Smooth muscle cell (in vitro differentiated cells): ENCODE measurements around the gene WSCD2. TPM values are rescaled to one million over a fixed set of nuclear protein-coding genes. Genes with fewer than 3 reads are reported as not detected.

Experiments
- DNase-seq: peaks from one replicate; lab custom pipeline; 2025; ENCODE audit not compliant: unreplicated experiment; lab: John Stamatoyannopoulos, UW
- H2AFZ ChIP-seq: fragments of 200-600 bp; sonication (generic); 2 replicates; pipeline ENCODE4 v1.6.0; 2016; ENCODE audit warnings: antibody characterized with exemption, low read depth, mild to moderate bottlenecking
- H3F3A ChIP-seq: fragments of 200-600 bp; sonication (generic); 2 replicates; pipeline ENCODE4 v1.6.0; 2017; ENCODE audit warnings: antibody characterized with exemption, low read depth
- H3K27ac ChIP-seq: fragments of 200-600 bp; sonication (generic); 2 replicates; pipeline ENCODE4 v1.5.1; 2016; ENCODE audit warnings: low read depth, mild to moderate bottlenecking
- H3K27me3 ChIP-seq: fragments of 200-600 bp; sonication (generic); 2 replicates; pipeline ENCODE4 v1.6.1; 2016; ENCODE audit warnings: low read depth, mild to moderate bottlenecking
- H3K36me3 ChIP-seq: fragments of 200-600 bp; sonication (generic); 2 replicates; pipeline ENCODE4 v1.5.1; 2016; ENCODE audit warnings: low read depth
- H3K4me1 ChIP-seq: fragments of 200-600 bp; sonication (generic); 2 replicates; pipeline ENCODE4 v1.5.1; 2016; ENCODE audit warnings: low read depth
- H3K4me2 ChIP-seq: fragments of 200-600 bp; sonication (generic); 2 replicates; pipeline ENCODE4 v1.6.0; 2016; ENCODE audit warnings: mild to moderate bottlenecking
- H3K4me3 ChIP-seq: fragments of 200-600 bp; sonication (generic); 2 replicates; pipeline ENCODE4 v1.5.1; 2016; ENCODE audit warnings: mild to moderate bottlenecking
- H3K79me2 ChIP-seq: fragments of 200-600 bp; sonication (generic); 2 replicates; pipeline ENCODE4 v1.6.0; 2016; ENCODE audit warnings: low read depth, mild to moderate bottlenecking
- H3K9ac ChIP-seq: fragments of 200-600 bp; sonication (generic); 2 replicates; pipeline ENCODE4 v1.6.0; 2016; ENCODE audit warnings: low read depth
- H3K9me3 ChIP-seq: fragments of 200-600 bp; sonication (generic); replicated peaks from 2 replicates; pipeline ENCODE4 v1.5.1; 2016; ENCODE audit warnings: low read depth
- H4K20me1 ChIP-seq: fragments of 200-600 bp; sonication (generic); 2 replicates; pipeline ENCODE4 v1.6.0; 2016; ENCODE audit warnings: low read depth
- WGBS: methylation state at CpG from one replicate; pipeline ENCODE4 v1.1.7; 2016; ENCODE audit warnings: low lambda C conversion rate; 5-methylcytosine and 5-hydroxymethylcytosine counted together
- polyA plus RNA-seq: library from polyadenylated mRNA; unstranded; fragments of >200 nt; fragmentation: Nextera tagmentation; extraction: Ambion mirVana; gene quantifications from 2 replicates; pipeline ENCODE4 v1.2.1, GENCODE V29; 2016
- total RNA-seq: library from RNA; depleted of rRNA; stranded (reverse); fragments of >200 nt; gene quantifications from 2 replicates; pipeline ENCODE4 v1.2.3, GENCODE V29; 2014
- TF ChIP-seq, protein P1 (sequence below): fragments of 200-600 bp; sonication (generic); IDR thresholded peaks from 2 replicates; pipeline ENCODE4 v1.5.1; 2017; ENCODE audit warnings: borderline replicate concordance, mild to moderate bottlenecking, antibody characterized with exemption; ENCODE audit not compliant: insufficient read depth, poor library complexity, severe bottlenecking

The WSCD2 gene
- total and polyA plus RNA-seq, 2 experiments from 2014 or later = 0.13 TPM

- H4K20me1 ChIP-seq = no peaks in the 10 kb centered on the region
- H3K9ac ChIP-seq = no peak overlapping the region
- 87% methylated on average over 2 of the region's 2 CpGs for WGBS
- H2AFZ ChIP-seq = no peak overlapping the region
- no peak overlapping the region for H3K4me2 ChIP-seq
- H3K9me3 ChIP-seq = no peaks in the 10 kb centered on the region
- H3K4me3 ChIP-seq = no peak overlapping the region
- no peaks in the 10 kb centered on the region for H3K36me3 ChIP-seq
- H3K79me2 ChIP-seq = no peaks in the 10 kb centered on the region
- no peaks in the 10 kb centered on the region for H3F3A ChIP-seq
- TF ChIP-seq, protein P1, sequence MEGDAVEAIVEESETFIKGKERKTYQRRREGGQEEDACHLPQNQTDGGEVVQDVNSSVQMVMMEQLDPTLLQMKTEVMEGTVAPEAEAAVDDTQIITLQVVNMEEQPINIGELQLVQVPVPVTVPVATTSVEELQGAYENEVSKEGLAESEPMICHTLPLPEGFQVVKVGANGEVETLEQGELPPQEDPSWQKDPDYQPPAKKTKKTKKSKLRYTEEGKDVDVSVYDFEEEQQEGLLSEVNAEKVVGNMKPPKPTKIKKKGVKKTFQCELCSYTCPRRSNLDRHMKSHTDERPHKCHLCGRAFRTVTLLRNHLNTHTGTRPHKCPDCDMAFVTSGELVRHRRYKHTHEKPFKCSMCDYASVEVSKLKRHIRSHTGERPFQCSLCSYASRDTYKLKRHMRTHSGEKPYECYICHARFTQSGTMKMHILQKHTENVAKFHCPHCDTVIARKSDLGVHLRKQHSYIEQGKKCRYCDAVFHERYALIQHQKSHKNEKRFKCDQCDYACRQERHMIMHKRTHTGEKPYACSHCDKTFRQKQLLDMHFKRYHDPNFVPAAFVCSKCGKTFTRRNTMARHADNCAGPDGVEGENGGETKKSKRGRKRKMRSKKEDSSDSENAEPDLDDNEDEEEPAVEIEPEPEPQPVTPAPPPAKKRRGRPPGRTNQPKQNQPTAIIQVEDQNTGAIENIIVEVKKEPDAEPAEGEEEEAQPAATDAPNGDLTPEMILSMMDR = no peak
- no peaks in the 10 kb centered on the region for H3K4me1 ChIP-seq
- H3K27ac ChIP-seq = no peak overlapping the region
- no peaks in the 10 kb centered on the region for H3K27me3 ChIP-seq
- no peak for DNase-seq
These were observed 7.2 kb upstream of the WSCD2 start for GRCh38 chr12:108121728-108122471.

- Histone ChIP-seq H3K4me2 (no peak overlapping the region), H3K4me3 (no peak overlapping the region), H3K36me3 (no peaks in the 10 kb centered on the region), H3K9me3 (no peaks in the 10 kb centered on the region), H3K27me3 (no peaks in the 10 kb centered on the region), H3K27ac (no peak overlapping the region), H2AFZ (no peak overlapping the region), H3K79me2 (no peaks in the 10 kb centered on the region), H3K4me1 (no peaks in the 10 kb centered on the region), H3F3A (no peaks in the 10 kb centered on the region), H3K9ac (no peak overlapping the region), H4K20me1 (no peaks in the 10 kb centered on the region)
- TF ChIP-seq, protein P1 = no peak
- no peak for DNase-seq
- 81% methylated on average over 2 of the region's 2 CpGs for WGBS
These were observed 6.4 kb upstream of the WSCD2 start for GRCh38 chr12:108122644-108123043.

- TF ChIP-seq, protein P1 = no peak
- 80% methylated on average over 6 of the region's 6 CpGs for WGBS
- no peak overlapping the region for H3K4me2 ChIP-seq
- H3K9me3 ChIP-seq = no peaks in the 10 kb centered on the region
- peaks cover 3% of the 10 kb centered on the region for H3K27me3 ChIP-seq
- no peak overlapping the region for H2AFZ ChIP-seq
- H4K20me1 ChIP-seq = no peaks in the 10 kb centered on the region
- H3K9ac ChIP-seq = no peak overlapping the region
- H3K27ac ChIP-seq = no peak overlapping the region
- H3K4me1 ChIP-seq = no peaks in the 10 kb centered on the region
- H3F3A ChIP-seq = no peaks in the 10 kb centered on the region
- no peaks in the 10 kb centered on the region for H3K79me2 ChIP-seq
- H3K4me3 ChIP-seq = no peak overlapping the region
- no peaks in the 10 kb centered on the region for H3K36me3 ChIP-seq
- DNase-seq = no peak
These were observed 5.7 kb upstream of the WSCD2 start for GRCh38 chr12:108123402-108123801.

DNA sequence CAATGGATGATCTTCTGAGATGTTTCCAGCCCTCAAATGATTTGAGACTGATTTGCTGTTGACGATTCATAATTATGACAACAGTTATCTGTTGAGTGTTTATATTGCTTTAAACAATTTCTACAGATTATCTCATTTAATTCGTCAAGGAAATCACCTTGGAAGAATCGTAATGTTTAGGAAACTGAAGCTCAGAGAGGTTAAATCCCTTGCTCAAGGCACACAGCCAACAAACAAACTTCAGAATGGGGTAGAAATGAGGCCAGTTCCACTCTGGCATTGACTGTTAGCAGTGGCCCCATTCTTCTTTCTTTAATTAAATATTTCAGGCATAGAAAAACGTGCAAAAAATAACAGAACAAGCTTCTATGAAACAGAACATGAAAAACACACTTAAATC lies 4.0 kb upstream of the WSCD2 start:
- WGBS = 67% methylated on average over 4 of the region's 4 CpGs
- TF ChIP-seq, protein P1 = no peak
- Histone ChIP-seq H3K27ac (no peak overlapping the region), H3K4me3 (no peak overlapping the region), H3K36me3 (no peaks in the 10 kb centered on the region), H3K9me3 (no peaks in the 10 kb centered on the region), H3K27me3 (peaks cover 15% of the 10 kb centered on the region), H3K79me2 (no peaks in the 10 kb centered on the region), H4K20me1 (no peaks in the 10 kb centered on the region), H3K9ac (no peak overlapping the region), H3F3A (no peaks in the 10 kb centered on the region), H2AFZ (no peak overlapping the region), H3K4me1 (no peaks in the 10 kb centered on the region), H3K4me2 (no peak overlapping the region)
- DNase-seq = no peak
